BLaER1 treated with 17β-estradiol and CSF1 and Interleukin-3, amounts not matched to agents 10 nM and 100 nM (cell line): ENCODE data around the gene SPA17.

Experiments used
- H3K27ac ChIP-seq, 11 experiments: shearing (Covaris generic); formaldehyde crosslinking; 2 replicates each; pipeline ENCODE4 v1.8.1; 2022
- H3K27me3 ChIP-seq, 11 experiments: shearing (Covaris generic); formaldehyde crosslinking; 2 replicates each; pipeline ENCODE4 v1.8.1; 2022
- H3K36me3 ChIP-seq, 11 experiments: shearing (Covaris generic); formaldehyde crosslinking; 2 replicates each; pipeline ENCODE4 v1.8.1; 2022
- H3K4me1 ChIP-seq, 10 experiments: shearing (Covaris generic); formaldehyde crosslinking; 2 replicates each; pipeline ENCODE4 v1.8.1; 2022
- H3K4me2 ChIP-seq, 11 experiments: shearing (Covaris generic); formaldehyde crosslinking; 2 replicates each; pipeline ENCODE4 v1.8.1; 2022
- H3K4me3 ChIP-seq, 10 experiments: shearing (Covaris generic); formaldehyde crosslinking; 2 replicates each; pipeline ENCODE4 v1.8.1; 2022
- H3K9ac ChIP-seq, 11 experiments: shearing (Covaris generic); formaldehyde crosslinking; 2 replicates each; pipeline ENCODE4 v1.8.1; 2022
- H3K9me3 ChIP-seq, 11 experiments: shearing (Covaris generic); formaldehyde crosslinking; replicated peaks in 1 of 11; 2 replicates each; pipeline ENCODE4 v1.8.1; 2022
- H4K20me1 ChIP-seq, 11 experiments: shearing (Covaris generic); formaldehyde crosslinking; 2 replicates each; pipeline ENCODE4 v1.8.1; 2022
- Cebpa-rat ChIP-seq, 11 experiments: shearing (Covaris generic); IDR thresholded peaks; 2 replicates each; pipeline ENCODE4 v1.8.1; 2022

Gene SPA17

DNA sequence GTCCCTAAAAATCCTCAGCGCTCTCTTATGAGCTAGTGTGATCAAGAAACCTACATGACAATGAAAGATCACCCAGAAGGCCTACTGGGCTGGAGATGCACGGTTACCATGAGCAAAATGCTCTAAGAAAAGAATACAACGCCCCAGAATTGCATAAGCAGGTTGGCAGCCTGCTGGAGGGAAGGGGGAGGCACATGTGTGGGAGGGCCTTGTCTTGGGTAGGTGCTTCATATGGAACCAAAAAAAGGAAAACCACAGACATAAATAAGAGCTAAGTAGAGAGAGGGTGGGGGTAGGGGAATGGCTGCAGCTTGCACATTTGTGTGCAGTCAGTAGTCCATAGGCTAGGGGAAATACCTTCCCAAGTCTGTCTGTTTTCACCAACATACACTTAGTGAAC lies 3.0 kb upstream of the SPA17 start:
- TF ChIP-seq Cebpa-rat (IDR thresholded peaks at IDR 0.05): peak in 5 of 11 experiments; percentile 26 to 74 (median 42); a peak in 3 of 22 replicates
- Histone ChIP-seq H3K4me3 (peak overlapping the region in 2 of 10 experiments; percentile 5 to 11; a peak in 3 of 20 replicates), H3K9me3 (no peaks in the 10 kb centered on the region), H3K9ac (peak overlapping the region in 6 of 11 experiments; percentile 8 to 45 (median 32); a peak in 6 of 22 replicates), H3K4me2 (peak overlapping the region; percentile 52 to 96 (median 75)), H4K20me1 (peaks cover 0 to 4% (median 0%) of the 10 kb centered on the region in 11 experiments; a peak in 1 of 22 replicates), H3K27ac (peak overlapping the region in 4 of 11 experiments; percentile 1 to 51 (median 36); a peak in 6 of 22 replicates), H3K27me3 (no peaks in the 10 kb centered on the region), H3K36me3 (peaks cover 0 to 29% (median 0%) of the 10 kb centered on the region in 11 experiments; a peak in 4 of 22 replicates), H3K4me1 (peaks cover 42 to 60% (median 56%) of the 10 kb centered on the region in 10 experiments)

GRCh38 chr11:124672536-124673215 lies 1.0 kb upstream of the SPA17 start:
- Histone ChIP-seq H3K36me3 (peaks cover 0 to 10% (median 0%) of the 10 kb centered on the region in 11 experiments; a peak in 1 of 22 replicates), H3K27me3 (no peaks in the 10 kb centered on the region), H3K27ac (peak overlapping the region; percentile 64 to 89 (median 76); a peak in 21 of 22 replicates), H3K4me3 (peak overlapping the region; percentile 69 to 86 (median 77)), H3K9me3 (no peaks in the 10 kb centered on the region), H4K20me1 (peaks cover 0 to 4% (median 0%) of the 10 kb centered on the region in 11 experiments; a peak in 1 of 22 replicates), H3K9ac (peak overlapping the region; percentile 77 to 90 (median 85)), H3K4me1 (peaks cover 55 to 76% (median 70%) of the 10 kb centered on the region in 10 experiments), H3K4me2 (peak overlapping the region; percentile 85 to 98 (median 95))
- no peak for TF ChIP-seq Cebpa-rat (IDR thresholded peaks at IDR 0.05)

DNA sequence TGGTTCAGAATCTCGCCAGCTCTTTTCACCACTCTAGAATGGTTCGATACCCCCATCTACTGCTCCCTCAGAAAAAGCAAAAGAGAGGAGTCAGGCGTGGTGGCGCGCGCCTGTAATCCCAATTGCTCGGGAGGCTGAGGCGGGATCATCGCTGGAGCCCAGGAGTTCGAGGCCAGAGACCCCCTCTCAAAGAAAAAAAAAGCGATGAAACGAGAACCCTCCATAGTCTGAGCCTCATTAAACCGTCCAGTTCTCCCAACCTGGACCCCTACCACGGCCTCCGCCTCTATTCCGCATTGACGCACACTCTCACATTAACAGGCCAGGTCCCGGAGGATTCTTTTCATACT lies 439 bp downstream of the SPA17 start:
- Histone ChIP-seq H3K4me2 (peak overlapping the region; percentile 85 to 98 (median 92)), H3K4me1 (peaks cover 55 to 78% (median 70%) of the 10 kb centered on the region in 10 experiments), H3K9me3 (no peaks in the 10 kb centered on the region), H3K36me3 (no peaks in the 10 kb centered on the region), H3K27ac (peak overlapping the region; percentile 50 to 89 (median 76); a peak in 21 of 22 replicates), H4K20me1 (peaks cover 0 to 4% (median 0%) of the 10 kb centered on the region in 11 experiments; a peak in 1 of 22 replicates), H3K4me3 (peak overlapping the region; percentile 69 to 86 (median 77)), H3K27me3 (no peaks in the 10 kb centered on the region), H3K9ac (peak overlapping the region; percentile 77 to 90 (median 85))
- TF ChIP-seq Cebpa-rat (IDR thresholded peaks at IDR 0.05): no peak

- Histone ChIP-seq H3K4me3 (peak overlapping the region in 9 of 10 experiments; percentile 69 to 86 (median 76); a peak in 17 of 20 replicates), H3K27me3 (no peaks in the 10 kb centered on the region), H3K4me1 (peaks cover 51 to 74% (median 67%) of the 10 kb centered on the region in 10 experiments), H4K20me1 (peaks cover 0 to 2% (median 0%) of the 10 kb centered on the region in 11 experiments; a peak in 1 of 22 replicates), H3K9ac (peak overlapping the region; percentile 77 to 90 (median 85); a peak in 17 of 22 replicates), H3K9me3 (no peaks in the 10 kb centered on the region), H3K27ac (peak overlapping the region; percentile 50 to 89 (median 76); a peak in 17 of 22 replicates), H3K4me2 (peak overlapping the region; percentile 85 to 98 (median 92)), H3K36me3 (no peaks in the 10 kb centered on the region)
- TF ChIP-seq Cebpa-rat (IDR thresholded peaks at IDR 0.05): peak in 3 of 11 experiments; percentile 10 to 37 (median 14); a peak in 2 of 22 replicates
Measured at GRCh38 chr11:124674571-124674970, 867 bp downstream of the SPA17 start.

DNA sequence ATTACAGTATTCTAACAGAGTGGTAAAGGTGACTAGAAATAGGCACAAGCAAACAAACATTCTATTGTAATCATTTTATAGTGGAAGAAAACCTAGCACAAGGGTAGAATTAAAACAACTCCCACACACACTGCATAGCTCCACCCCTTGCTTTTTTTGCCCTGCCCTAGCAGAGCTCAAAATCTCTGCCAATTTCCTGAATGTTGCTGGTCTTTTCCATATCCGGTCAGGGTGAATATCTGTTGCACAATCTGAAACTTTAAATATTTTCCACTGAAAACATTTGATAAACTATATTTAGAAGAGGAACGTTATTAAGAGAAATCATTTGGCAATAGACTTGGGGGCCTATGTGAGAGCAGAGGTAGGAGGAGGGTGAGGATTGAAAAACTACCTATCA lies 2.7 kb downstream of the SPA17 start:
- peak overlapping the region in 5 of 11 experiments; percentile 27 to 67 (median 50); a peak in 8 of 22 replicates for H3K27ac ChIP-seq
- H4K20me1 ChIP-seq: no peaks in the 10 kb centered on the region
- peak in 4 of 11 experiments; percentile 33 to 81 (median 64); a peak in 5 of 22 replicates for TF ChIP-seq Cebpa-rat (IDR thresholded peaks at IDR 0.05)
- no peak overlapping the region; a peak in 3 of 20 replicates for H3K4me3 ChIP-seq
- H3K4me1 ChIP-seq: peaks cover 33 to 56% (median 49%) of the 10 kb centered on the region in 10 experiments
- H3K9me3 ChIP-seq: peaks cover 0 to 5% (median 0%) of the 10 kb centered on the region in 11 experiments; a peak in 3 of 22 replicates
- H3K4me2 ChIP-seq: peak overlapping the region; percentile 14 to 90 (median 56); a peak in 18 of 22 replicates
- H3K9ac ChIP-seq: no peak overlapping the region; a peak in 1 of 22 replicates
- no peaks in the 10 kb centered on the region for H3K36me3 ChIP-seq
- no peaks in the 10 kb centered on the region for H3K27me3 ChIP-seq

DNA sequence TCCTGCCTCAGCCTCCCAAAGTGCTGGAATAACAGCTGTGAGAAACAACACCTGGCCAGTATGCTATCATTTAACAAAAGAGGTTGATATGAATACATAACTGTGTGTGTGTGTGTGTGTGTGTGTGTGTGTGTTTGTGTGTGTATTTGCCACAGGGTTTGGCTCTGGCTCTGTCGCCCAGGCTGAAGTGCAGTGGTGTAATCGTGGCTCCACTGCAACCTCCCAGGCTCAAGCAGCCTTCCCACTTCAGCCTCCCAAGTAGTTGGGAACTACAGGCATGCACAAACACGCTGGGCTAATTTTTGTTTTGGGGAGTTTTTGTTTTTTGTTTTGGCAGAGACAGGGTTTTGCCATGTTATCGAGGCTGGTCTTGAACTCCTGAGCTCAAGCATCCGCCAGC lies 4.7 kb downstream of the SPA17 start:
- H3K9ac ChIP-seq: no peak overlapping the region
- no peaks in the 10 kb centered on the region for H4K20me1 ChIP-seq
- H3K27ac ChIP-seq: no peak overlapping the region
- H3K36me3 ChIP-seq: peaks cover 0 to 15% (median 8%) of the 10 kb centered on the region in 11 experiments; a peak in 12 of 22 replicates
- TF ChIP-seq Cebpa-rat (IDR thresholded peaks at IDR 0.05): no peak
- H3K4me1 ChIP-seq: peaks cover 13 to 39% (median 31%) of the 10 kb centered on the region in 10 experiments
- no peak overlapping the region for H3K4me2 ChIP-seq
- H3K4me3 ChIP-seq: no peak overlapping the region
- H3K27me3 ChIP-seq: no peaks in the 10 kb centered on the region
- H3K9me3 ChIP-seq: peaks cover 16 to 23% (median 18%) of the 10 kb centered on the region in 11 experiments

DNA sequence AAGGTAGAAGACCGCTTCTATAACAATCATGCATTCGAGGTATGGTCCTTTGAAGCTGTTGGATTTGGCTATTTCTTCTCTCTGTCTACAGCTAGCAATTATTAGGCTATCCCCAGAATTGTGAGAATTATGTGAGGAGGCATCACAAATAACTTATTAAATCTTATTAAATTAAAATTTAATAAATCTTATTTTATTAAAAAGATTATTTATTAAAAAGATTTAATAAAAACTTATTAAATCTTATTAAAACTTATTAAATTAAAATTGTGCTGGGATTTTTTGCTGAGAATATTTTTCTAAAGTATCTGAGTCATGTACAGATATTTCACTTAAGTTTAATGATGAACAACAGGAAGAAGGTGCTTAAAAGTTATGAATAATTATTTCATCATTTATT lies 7.7 kb downstream of the SPA17 start:
- Histone ChIP-seq H3K4me1 (peaks cover 0 to 14% (median 7%) of the 10 kb centered on the region in 10 experiments; a peak in 16 of 20 replicates), H3K9ac (no peak overlapping the region), H3K36me3 (peaks cover 0 to 22% (median 16%) of the 10 kb centered on the region in 11 experiments; a peak in 15 of 22 replicates)

DNA sequence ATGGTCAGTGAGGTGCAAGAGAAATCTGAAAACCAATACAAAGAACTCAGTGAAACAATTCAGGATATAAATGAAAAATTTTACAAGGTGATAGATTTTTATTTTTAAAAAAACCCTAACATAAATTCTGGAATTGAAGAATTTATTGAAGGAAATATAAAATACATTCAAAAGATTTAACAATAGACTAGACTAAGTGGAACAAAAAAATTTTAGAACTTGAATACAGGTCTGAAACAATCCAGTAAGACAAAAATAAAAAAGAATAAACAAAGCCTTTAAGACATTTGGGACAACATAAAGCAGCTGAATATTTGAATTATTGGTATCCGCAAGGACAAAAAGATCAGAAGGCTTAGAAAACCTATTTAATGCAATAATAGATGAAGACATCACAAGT lies 8.7 kb downstream of the SPA17 start:
- no peak overlapping the region for H3K4me2 ChIP-seq
- H3K4me3 ChIP-seq: no peak overlapping the region
- no peak for TF ChIP-seq Cebpa-rat (IDR thresholded peaks at IDR 0.05)
- peaks cover 0 to 22% (median 16%) of the 10 kb centered on the region in 11 experiments; a peak in 15 of 22 replicates for H3K36me3 ChIP-seq
- H3K9ac ChIP-seq: no peak overlapping the region
- H3K4me1 ChIP-seq: peaks cover 0 to 5% (median 0%) of the 10 kb centered on the region in 10 experiments; a peak in 1 of 20 replicates
- no peak overlapping the region for H3K27ac ChIP-seq
- H4K20me1 ChIP-seq: no peaks in the 10 kb centered on the region
- peaks cover 43 to 61% (median 47%) of the 10 kb centered on the region in 11 experiments for H3K9me3 ChIP-seq
- no peaks in the 10 kb centered on the region for H3K27me3 ChIP-seq

More for the DNA sequence above, 7.7 kb downstream of the SPA17 start:
- H4K20me1 ChIP-seq: no peaks in the 10 kb centered on the region
- H3K27ac ChIP-seq: no peak overlapping the region
- H3K27me3 ChIP-seq: no peaks in the 10 kb centered on the region
- no peak for TF ChIP-seq Cebpa-rat (IDR thresholded peaks at IDR 0.05)
- H3K4me3 ChIP-seq: no peak overlapping the region
- H3K9me3 ChIP-seq: peaks cover 43 to 53% (median 47%) of the 10 kb centered on the region in 11 experiments
- no peak overlapping the region for H3K4me2 ChIP-seq

- no peaks in the 10 kb centered on the region for H3K36me3 ChIP-seq
- peaks cover 0 to 7% (median 0%) of the 10 kb centered on the region in 11 experiments; a peak in 6 of 22 replicates for H3K9me3 ChIP-seq
- H3K4me3 ChIP-seq: no peak overlapping the region
- no peak overlapping the region for H3K27ac ChIP-seq
- H3K4me1 ChIP-seq: no peaks in the 10 kb centered on the region
- no peak overlapping the region for H3K9ac ChIP-seq
- H3K4me2 ChIP-seq: no peak overlapping the region
- no peaks in the 10 kb centered on the region for H3K27me3 ChIP-seq
- no peak for TF ChIP-seq Cebpa-rat (IDR thresholded peaks at IDR 0.05)
- H4K20me1 ChIP-seq: no peaks in the 10 kb centered on the region
Measured at GRCh38 chr11:124693142-124693541, 19.4 kb downstream of the SPA17 start.
